Skin of body (tissue), 2 donors: ENCODE data around the gene PTPRD. TPM values are rescaled to one million over a fixed set of nuclear protein-coding genes. Genes with fewer than 3 reads are reported as not detected.
"Not testable (repeated sequence)": the region's sequence is repeated elsewhere in the genome, so short reads cannot be mapped to it uniquely, and the experiment has no call there.

ENCODE experiments used
- DNase-seq: peaks from one replicate; lab custom pipeline; 2025; lab: John Stamatoyannopoulos, UW
- total RNA-seq: library from RNA; depleted of rRNA; stranded (reverse); fragments of >200 nt; gene quantifications from one replicate; pipeline ENCODE4 v1.2.3, GENCODE V29; 2014

PTPRD gene
- total RNA-seq, 1 donor from 2014 or later = 29.9 TPM

DNA sequence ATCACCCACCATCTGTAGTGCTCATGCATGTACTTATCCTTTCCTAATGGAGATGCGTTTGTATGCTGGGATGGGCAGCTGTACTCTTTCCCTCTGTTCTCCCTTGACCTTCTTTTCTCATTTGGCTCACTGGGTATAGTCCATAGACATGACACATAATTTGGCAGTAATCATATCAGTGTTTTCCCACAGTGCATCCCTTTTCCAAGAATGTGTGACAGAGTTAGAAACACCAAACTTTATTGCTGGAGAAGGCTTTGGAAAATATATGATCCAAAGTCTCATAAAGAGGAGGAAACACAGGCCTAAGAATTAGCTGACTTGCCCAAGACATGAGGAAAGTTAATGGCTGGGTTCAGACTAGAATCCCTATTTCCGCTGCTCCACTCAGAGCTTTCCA is 1579.8 kb downstream of the PTPRD start:
- peak; percentile 3 for DNase-seq

DNA sequence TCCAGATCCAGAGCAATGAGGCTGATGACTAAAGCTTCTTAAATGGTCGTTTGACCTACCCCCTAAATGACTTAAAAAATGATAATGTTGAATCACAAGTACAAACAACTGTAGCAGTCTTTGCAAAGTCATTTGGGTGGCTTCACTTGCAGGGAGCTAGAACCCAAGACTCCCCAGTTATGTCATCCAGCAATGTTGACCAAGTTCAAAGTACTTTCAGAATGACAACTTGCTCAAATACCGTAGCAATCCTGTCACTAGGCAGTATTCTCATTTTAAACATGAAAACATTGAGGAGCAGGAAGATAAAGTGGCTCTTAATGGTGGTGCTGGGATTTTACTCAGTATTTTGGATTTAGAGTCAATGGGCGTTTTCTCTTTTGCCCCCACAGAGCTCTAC is 1596.2 kb downstream of the PTPRD start:
- no peak for DNase-seq

DNA sequence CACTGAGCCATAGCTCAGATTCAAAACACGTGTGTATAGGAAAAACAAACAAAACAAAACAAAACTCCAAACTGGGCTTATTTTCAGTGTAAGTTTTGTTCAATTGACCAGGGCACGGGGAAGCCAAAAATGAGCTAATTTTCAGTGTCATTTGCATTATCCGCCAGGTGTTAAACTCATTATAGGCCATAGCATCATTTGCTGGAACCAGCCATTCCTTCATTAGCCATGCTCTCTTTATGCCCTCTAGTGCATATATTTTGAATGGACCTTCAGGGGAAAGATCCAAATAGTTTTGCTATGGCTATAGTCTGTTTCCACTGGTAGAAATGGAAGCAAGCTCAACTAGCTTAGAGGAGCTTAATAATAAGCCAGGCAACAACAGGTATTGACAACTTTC is 1608.0 kb downstream of the PTPRD start:
- no peak for DNase-seq

DNA sequence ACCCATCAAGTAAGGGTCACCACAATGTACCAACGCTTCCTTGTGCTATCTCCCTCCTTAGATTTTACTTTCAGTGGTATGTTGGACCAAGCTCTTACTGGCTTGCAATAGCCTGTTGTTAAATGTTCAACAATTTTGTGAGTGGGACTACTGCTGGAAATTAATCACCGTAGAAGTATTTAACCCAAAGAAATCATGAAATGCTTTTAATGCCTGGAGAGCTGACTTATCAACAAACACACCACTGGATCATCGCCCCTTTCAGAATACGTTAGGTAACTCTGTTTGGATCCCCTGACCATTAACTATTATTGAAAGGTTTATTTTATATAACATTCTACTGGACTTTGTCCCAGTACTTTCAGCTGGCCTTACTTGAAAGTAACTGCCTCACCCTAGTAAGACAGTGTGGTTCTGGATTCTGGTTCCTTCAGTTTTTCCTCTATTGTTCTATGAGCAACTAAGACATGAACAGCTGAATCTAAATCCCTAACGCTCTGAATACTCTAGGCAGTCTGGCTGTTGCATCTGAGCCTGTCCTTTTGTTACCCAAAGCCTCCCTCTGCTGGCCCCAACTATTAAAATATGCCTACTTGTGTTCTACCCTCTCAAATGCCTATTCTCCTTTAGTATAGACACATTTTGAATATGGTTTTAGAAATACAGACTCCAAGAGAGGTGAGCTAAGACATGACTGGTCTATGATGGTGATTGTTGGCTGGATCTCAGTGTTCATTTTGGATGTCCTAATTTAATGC is 1609.8 kb downstream of the PTPRD start:
- peak; percentile 39 for DNase-seq

DNA sequence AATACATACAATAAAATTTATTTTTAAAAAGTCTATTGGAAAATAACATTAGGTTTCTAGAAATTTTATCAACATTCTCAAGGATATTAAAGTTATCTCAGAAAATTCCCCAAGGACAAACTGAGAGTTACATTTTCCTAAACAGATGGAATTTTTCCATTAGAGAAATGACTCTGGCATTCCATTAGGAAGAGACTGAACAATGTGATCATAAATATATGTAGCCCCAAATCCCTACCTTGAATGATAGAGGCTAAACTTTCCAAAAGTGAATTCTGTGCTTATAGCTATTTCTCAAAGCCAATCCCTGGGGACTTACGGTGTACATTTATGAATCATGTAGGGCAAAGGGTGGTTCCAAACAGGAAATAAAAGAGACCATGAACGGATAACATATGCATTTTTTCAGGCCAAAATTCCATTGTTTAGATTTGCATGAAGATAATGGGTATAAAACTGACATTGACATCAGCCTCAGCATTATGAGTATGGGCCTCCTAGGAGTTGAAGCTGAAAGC is 1632.2 kb downstream of the PTPRD start:
- peak; percentile 68 for DNase-seq

DNA sequence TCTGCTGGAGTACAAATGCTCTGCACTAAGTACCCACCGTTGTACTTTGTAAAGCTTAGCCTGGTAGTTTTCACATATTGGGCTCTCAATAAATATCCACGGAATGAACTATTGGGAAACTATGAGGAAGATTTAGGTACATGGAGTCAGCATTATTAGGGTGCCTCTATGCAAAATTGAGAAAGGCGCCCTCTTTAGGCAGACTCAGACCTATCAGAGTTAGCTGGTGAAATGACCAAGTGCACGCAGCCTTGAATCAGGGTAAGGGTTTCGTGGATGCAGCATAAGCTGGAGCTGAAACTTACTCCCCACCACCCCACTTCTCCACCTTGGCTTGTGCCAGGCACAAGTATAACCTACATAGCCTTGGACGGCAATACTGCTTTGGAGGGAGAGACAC is 1634.5 kb downstream of the PTPRD start:
- DNase-seq = no peak

DNA sequence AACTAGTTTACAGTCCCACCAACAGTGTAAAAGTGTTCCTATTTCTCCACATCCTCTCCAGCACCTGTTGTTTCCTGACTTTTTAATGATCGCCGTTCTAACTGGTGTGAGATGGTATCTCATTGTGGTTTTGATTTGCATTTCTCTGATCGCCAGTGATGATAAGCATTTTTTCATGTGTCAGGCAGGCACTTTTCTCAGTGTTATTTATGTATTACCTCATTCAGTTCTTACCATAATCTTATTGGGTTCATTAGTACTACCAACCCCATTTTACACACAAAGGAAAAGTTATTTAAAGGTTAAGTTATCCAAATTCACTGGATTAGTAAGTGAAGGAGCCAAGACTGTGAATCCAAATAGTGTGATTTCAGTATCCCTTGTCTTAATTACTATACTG is 1644.5 kb downstream of the PTPRD start:
- not testable (repeated sequence) for DNase-seq

DNA sequence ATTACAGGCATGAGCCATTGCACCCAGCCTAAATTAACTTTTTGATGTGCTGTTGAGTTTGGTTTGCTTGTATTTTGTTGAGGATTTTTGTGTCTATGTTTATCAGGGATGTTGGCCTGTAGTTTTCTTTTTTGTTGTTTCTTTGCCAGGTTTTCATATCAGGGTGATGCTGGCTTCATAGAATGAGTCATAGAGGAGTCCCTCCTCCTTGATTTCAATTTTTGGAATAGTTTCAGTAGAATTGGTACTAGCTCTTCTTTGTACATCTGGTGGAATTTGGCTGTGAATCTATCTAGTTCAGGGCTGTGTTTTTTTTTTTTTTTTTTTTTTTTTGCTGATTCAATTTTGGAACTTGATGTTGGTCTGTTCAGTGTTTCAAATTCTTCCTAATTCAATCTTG is 1648.9 kb downstream of the PTPRD start:
- DNase-seq = no peak

DNA sequence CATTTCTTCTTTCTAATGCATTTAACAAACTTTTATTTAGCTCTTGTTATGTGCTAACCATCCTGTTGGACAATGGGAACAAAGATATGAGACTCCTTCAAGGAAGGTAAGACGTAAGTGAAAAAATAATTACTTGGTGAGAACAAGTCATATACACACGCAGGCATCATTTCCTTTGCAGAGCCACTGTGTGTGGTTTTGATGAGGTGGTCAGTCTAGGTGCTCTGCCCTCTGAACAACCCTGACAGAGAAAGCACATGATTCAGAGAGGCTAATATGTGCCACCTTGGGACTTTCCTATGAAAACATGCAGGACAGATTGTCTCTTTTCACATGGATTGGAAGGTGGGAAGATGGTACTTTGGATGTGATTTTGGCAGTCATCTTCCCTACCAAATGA is 1650.7 kb downstream of the PTPRD start:
- no peak for DNase-seq

DNA sequence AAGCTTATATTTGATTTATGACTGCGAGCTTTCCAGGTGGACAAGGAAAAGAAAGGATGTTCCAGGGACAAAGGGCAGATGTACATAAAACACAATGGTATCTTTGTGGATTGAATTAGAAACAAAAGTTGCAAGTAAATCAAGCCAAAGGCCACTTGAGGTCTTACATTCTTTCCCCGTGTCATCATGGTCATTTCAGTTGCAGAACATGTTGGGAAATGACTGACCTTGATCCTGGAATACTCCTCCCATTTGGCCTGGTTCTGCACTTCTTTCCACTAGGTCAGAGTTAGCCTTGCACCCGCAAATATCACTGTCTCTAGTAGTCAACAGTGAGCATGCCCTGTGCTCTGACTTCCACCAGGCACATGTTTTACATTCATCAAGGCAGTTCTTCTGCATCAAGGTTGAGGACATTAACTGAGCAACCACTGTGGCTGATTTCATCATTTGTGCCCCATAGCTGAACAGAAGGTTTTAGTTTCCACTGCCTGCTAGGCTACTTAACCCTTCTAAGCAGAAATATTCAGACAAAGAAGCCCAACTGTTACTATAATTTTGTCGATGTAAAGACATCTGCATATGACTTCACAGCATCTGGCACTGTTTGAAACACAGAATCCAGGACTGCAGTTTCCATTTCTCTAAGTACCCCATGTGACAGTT is 1651.5 kb downstream of the PTPRD start:
- DNase-seq = peak; percentile 85

DNA sequence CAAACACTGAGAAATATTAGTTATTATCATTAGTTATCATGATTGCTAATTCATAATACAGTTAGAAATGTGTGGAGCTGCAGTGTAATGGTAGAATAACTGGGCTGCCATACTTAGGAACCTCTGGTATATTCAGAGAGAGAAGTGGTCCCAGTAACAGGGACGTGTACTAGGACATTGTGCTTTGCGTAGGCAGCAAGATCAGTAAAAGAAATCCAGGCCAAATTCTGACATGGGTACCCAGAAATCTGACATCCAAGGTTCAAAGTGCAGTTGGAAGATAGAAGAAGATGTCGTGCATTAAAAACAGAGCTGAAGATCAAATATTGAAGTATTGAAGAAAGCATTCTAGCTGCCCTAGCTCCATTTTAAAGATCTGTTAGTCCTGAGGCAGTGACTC is 1652.5 kb downstream of the PTPRD start:
- DNase-seq = no peak

DNA sequence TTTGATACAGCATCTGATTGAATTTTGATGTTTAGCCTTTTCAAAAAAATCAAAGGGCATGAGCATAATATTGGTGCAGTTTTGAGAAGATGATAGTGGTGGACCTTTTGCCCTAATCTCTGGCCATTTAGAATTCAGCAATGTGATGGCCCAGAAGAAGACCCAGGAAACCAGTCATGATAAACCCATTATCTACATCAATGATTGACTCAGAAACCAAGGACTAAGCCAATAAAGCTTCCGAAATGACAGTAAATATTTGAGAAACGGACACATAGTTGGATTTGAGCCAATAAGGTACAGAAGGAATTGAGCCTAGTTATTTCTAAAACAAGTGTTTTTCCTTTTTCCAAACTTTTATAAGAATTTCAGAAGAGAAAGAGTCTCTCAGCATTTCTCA is 1654.4 kb downstream of the PTPRD start:
- no peak for DNase-seq

DNA sequence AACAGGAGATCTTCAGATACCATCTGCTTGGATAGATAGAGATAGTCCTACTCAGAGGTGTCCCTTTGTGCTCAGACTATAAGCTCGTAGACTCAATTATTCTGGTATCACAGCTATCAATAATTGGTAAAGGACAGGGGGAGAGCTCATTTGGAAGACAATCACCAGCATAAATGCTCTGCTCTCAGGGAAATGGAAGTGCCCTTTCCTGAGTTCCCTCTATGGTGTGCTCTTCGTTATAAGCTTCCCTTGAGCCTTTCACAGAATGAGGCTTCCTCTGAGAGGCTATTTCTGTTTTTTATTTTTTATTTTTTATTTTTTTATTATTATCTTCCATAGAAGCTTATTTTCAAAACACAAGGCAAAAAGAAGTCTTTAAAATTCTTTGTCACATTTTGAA is 1657.5 kb downstream of the PTPRD start:
- no peak for DNase-seq

DNA sequence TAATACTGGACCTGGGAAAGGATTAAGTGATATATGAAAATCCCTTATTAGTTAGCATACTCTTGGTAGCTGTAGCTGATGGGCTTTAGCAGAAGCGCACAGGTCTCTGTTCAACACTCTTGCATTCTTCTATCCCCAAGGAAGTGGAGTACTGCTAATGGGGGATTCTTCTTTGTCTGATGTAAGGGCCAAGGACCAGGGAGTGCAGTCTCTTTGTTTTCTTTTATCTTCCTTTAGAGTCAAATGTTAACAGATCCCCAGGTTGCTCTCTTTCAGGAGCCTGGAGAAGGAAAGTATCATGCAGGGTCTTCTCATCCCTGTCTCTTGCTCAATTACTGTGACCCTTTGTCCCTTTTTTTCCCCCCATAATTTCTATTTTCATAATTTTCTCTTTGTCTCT is 1666.3 kb downstream of the PTPRD start:
- no peak for DNase-seq

DNA sequence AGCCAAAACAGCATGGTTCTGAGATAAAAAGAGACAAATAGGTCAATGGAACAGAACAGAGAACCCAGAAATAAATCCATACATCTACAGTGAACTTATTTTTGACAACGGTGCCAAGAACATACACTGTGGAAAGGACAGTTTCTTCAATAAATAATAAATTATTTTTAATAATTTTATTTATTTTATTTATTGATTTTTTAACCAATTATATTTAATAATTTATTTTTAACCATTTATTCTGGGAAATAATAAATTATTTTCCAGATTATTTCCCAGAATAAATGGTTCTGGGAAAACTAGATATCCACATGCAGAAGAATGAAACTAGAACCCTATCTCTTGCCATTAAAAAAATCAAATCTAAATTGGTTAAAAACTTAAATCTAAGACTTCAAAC is 1669.4 kb downstream of the PTPRD start:
- no peak for DNase-seq

DNA sequence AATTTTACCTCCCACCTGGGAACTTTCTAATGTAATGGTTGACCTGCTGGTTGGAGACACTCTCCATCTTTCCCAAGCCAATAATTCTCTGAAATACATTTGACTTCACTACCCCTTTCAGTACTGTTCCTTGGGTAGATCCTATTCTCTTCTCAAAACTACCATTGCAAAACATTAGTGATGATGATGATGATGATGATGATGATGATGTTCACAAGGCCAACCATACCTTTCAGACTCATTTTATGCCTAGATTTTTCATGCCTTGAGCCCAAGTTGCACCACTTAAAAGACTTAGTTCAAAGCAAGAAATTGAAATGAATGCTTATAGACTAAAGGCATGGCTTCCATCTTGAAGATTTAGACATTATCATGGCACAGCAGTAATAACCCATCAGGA is 1672.2 kb downstream of the PTPRD start:
- no peak for DNase-seq

DNA sequence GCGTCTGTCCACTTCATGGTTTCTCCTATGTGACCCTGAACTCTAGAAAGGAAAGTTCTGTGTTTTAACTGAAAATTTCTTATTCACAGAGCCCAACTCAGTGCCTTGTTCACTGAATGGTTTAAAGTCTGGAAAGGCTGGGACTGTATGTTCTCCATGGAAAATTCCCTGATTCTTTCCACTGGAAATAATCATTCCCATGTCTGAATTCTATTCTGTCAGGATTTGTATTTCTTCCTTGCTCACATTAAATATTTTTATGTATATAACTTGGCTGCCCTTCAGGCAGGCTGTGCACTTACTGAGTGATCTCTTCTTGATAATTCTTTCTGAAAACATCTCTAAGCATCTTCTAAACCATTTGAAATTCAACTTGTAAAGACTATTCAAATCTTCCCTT is 1686.3 kb downstream of the PTPRD start:
- peak; percentile 19 for DNase-seq

DNA sequence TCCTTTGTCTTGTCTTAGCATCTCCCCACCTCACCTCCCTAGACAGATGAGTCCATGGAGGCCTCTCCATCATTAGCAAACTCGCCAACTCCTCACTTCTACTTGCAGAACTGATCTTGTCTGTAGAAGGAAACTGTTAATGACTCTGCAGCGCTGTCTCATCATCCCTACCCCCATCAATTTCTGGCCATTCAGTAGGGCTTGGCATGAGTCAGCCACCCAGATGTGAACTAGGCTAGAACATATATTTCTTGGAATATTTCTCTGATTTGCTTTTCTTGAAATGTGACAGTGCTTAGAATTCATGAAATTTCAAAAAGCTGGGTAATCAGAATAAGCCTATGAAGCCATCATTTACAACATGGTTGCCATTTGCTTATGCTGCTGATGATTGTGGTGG is 1688.2 kb downstream of the PTPRD start:
- no peak for DNase-seq

DNA sequence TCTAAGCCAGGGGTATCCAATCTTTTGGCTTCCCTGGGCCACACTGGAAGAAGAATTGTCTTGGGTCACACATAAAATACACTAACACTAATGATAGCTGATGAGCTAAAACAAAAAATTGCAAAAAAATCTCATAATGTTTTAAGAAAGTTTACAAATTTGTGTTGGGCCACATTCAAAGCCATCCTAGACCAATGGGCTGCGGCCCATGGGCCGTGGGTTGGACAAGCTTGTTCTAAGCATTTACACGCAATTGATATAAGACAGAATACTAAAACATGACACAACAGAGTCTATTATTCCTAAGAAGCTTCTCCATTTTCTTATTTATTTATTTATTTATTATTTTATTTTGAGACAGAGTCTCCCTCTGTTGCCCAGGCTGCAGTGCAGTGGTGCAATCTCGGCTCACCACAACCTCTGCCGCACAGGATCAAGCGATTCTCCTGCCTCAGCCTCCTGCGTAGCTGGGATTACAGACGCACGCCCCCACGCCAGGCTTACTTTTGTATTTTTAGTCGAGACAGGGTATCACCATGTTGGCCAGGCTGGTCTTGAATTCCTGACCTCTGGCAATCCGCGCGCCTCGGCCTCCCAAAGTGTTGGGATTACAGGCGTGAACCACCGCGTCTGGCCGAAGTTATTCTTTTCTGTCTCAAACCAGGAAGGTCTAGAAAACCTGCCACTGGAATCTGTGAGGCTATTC is 1692.2 kb downstream of the PTPRD start:
- DNase-seq = not testable (repeated sequence)

DNA sequence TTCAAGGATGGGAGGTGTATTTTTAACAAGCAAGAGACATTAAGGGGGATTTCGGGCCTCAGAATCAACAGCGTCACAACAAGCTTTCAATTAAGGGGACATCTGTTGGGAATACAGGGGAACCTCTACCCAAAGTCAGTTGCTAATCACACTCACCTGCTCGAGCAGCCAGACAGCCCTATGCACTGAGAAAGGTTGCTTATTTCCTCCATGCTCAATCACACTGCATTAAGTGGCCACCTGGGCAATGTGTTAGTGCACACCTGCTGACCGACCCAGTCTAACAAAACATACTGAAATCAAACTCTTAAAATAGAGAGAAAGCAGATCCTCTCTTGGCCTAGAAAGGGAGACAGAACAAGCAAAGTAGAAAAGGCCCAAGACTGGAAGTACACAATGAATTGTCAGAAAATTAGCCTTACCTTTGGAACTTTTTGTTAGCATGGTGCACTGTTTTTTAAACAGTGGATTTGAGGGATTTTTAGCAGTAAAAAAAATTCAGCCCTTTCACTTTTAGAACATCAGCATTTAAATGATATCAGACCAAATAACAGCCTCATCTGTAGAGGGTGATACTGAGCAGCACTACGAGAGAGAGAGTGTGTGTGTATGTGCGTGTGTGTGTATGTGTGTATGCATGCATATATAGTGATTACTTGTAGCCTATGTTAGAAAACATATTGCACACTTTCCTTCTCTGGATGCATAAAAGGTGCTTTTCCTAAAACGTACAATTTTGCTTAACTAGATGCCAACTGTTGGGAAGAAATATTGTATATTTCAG is 1694.7 kb downstream of the PTPRD start:
- DNase-seq = no peak

DNA sequence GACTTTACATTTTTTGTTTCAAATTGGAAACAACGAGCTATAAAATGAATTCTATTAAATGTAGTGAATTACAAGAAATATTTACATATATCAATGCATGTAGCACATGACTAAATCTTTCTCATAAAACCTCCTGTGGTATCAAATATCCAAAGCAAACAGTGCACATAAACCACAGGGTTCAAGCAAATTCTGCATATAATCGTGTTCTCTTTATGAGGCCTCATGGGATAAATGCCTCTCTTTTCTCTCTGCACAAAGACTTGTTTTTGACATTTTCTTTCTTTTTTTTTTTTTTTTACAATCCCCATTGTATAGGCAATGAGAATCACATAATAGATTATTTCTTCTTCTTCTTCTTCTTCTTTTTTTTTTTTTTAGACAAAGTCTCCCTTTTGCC is 1696.0 kb downstream of the PTPRD start:
- DNase-seq = no peak

DNA sequence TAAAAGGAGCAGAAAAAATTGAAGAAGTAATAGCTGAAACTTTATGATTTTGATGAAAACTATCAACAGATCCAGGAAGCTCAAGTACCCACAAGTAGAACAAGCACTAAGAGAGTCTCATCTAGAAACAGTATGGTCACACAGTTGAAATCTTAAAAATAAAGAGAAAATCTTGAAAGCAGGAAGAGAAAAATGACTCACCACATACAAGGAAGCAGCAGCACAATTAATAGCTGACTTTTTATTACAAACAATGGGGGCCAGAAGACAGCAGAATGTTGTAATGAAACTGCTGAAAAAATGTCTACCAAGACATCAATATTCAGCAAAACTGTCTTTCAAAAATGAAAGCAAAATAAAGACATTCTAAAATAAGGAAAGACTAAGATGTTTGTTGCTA is 1704.9 kb downstream of the PTPRD start:
- DNase-seq = no peak
